Activated T-cell treated with anti-CD3 and anti-CD28 coated beads for 48 hours (primary cell): ENCODE measurements around the gene EPS8L3.
"Not testable (repeated sequence)": the region's sequence is repeated elsewhere in the genome, so short reads cannot be mapped to it uniquely, and the experiment has no call there.

Experiments
- DNase-seq: peaks from one replicate; pipeline ENCODE4 v3.0.0-alpha.2; 2020; ENCODE audit warnings: low read depth

Gene EPS8L3, protein sequence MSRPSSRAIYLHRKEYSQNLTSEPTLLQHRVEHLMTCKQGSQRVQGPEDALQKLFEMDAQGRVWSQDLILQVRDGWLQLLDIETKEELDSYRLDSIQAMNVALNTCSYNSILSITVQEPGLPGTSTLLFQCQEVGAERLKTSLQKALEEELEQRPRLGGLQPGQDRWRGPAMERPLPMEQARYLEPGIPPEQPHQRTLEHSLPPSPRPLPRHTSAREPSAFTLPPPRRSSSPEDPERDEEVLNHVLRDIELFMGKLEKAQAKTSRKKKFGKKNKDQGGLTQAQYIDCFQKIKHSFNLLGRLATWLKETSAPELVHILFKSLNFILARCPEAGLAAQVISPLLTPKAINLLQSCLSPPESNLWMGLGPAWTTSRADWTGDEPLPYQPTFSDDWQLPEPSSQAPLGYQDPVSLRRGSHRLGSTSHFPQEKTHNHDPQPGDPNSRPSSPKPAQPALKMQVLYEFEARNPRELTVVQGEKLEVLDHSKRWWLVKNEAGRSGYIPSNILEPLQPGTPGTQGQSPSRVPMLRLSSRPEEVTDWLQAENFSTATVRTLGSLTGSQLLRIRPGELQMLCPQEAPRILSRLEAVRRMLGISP

GRCh38 chr1:109763646-109764415 is at the start of gene EPS8L3:
EPS8L3 (minus strand) TSS chr1:109763923; CDS start chr1:109761749, 2,174 bp downstream.
- no peak for DNase-seq

DNA sequence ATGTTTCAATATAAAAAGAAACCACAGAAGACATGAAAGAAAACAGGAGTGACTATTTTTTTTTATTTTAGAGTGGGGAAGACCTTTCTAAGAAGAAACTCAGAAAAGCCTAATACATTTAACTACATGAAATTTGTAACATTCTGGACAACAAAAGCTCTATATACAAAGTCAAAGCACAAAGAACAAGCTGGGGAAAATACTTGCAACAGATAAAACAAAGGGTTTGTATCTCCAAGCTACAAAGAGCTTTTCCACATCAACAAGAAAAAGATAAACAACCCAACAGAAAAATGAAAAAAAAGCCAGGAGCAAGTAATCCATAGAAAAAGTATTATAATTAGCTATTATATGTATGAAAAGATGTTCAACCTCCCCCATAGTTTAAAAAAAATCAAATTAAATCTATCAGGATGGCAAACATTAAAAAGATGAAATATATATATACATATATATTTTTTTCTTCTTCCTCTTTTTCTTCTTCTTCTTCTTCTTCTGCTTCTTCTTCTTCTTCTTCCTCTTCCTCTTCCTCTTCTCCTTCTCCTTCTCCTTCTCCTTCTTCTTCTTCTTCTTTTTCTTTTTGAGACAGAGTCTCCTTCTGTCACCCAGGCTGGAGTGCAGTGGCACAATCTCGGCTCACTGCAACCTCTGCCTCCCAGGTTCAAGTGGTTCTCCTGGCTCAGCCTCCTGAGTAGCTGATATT is 49.1 kb upstream of the EPS8L3 start:
- no peak for DNase-seq

DNA sequence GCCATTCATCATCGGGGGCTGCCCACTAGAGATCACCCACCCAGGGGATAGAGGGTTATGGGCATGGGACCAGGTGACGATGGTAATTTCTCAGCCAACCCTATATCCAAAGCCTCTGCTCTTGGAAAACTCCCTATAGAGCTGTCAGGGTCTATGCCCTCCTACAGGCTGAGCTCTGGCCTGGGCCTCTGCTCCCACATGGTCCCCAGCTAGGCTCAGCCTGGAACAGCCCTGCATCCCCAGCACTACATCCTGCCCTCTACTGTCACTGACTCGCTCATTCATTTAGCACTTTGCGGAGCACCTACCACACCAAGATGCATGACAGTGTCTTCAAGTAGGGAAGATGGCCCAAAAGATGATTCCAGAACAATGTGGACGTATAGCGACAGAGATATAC is 45.0 kb upstream of the EPS8L3 start:
- no peak for DNase-seq

DNA sequence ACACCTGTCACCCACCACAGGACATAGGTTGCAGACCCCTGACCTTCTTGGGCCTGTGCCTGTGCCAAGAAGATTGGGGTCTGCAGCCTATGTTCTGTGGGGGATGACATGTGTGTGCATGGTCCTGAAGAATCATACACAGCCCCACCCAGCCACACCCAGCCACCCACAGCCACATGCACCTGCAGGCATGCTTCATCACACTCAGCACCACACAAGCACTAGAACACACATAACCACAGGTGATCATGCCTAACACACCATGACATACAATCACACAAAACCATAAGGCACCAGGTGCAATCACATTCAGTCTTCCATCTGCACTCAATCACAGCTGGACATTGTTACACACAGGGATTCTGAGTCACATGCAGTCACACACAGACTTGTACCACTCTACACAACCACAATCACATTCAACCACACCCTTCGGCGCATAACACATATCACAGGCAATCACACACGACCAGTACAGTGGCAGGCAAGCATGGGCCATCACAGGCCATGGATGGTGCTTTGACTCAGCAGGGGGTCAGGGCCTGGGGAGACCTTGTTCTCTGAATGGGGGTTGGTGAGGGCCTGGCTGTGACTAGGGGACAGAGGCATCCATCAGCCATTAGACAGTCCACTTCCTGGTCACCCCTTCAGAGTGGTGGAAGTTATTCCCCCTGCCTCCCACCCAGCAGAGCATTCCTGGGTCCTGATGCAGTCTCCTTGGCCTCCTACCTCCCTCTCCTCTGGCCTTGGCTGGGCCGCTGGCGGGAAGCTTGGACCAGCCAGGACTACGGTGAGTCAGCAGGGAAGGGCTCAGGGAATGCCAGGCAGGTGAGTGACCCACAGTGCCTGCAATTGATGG is 44.3 kb upstream of the EPS8L3 start:
- no peak for DNase-seq

- DNase-seq, result no peak
Measured at GRCh38 chr1:109807402-109807801, 43.7 kb upstream of the EPS8L3 start.

GRCh38 chr1:109806733-109807400 is 43.1 kb upstream of the EPS8L3 start:
- no peak for DNase-seq

DNA sequence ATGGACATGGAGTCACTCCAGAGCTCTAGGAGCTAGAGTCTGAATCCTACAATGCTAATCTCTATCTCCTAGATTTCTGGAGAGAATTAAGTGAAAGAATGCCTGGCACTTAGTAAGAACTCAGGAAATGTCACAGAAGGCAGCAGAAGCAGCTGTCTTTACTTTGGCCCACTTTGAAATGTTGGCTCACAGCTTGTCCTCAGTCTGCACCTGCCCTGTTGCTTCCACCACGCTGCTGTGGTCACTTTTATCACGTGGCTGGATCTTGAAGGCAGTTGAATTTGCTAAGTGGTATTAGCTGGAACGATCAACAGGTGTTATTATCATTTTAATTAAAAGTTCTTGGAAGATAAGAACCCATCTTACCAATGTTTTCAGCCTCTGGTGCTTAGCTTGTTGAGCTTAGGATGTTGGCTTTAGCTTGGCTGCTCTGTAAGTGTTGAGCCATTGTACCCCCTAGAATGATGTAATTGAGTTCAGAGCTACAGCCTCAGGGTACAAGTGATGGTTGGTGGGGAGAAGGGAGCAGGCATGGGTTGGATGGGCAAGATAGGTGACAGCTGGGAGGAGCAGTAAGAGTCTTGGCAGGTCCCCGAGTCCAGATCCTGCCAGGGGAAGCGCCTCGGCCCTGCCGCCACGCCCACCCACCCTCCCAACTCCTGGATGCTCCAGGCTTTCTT is 41.9 kb upstream of the EPS8L3 start:
- no peak for DNase-seq

DNA sequence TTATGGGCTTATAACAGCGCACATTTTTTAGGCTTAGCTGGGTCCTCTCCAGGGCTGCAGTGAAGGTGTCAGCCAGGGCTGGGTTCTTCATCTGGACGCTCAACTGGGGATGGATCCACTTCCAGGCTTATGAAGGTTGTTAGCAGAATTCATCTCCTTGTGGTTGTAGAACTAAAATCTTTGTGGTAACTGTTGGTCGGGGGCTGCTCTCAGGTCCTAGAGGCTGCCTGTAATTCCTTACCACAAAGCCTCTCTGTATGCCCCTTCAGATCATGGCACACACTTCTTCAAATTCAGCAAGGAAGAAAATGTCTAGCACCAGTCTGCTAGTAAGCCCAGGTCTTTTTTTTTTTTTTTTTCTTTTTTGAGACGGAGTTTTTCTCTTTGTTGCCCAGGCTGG is 40.9 kb upstream of the EPS8L3 start:
- no peak for DNase-seq

- no peak for DNase-seq
Measured at GRCh38 chr1:109803901-109804331, 40.2 kb upstream of the EPS8L3 start.

- no peak for DNase-seq
Measured at GRCh38 chr1:109802901-109803561, 39.3 kb upstream of the EPS8L3 start.

- peak; percentile 46 for DNase-seq
Measured at GRCh38 chr1:109802136-109802900, 38.6 kb upstream of the EPS8L3 start.

- no peak for DNase-seq
Measured at GRCh38 chr1:109801791-109802135, 38.0 kb upstream of the EPS8L3 start.

DNA sequence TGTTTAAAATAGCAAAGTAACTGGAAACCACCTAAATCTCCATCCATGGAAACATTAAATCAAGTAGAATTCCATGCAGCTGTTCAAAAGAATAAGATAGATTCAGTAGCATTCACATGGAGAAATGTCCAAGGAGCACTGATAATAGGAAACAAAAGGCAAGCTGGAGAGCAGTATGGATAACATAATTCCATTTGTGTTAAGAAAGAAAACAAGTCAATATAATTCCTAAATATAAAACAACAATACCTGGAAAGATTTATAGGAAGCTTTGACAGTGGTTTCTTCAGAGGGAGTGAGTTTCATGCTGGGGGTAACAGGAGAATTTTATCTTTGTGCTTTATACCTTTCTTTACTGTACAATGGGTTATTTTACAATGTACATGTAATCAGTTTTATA is 36.6 kb upstream of the EPS8L3 start:
- DNase-seq, result no peak

- no peak for DNase-seq
Measured at GRCh38 chr1:109799445-109799844, 35.7 kb upstream of the EPS8L3 start.

DNA sequence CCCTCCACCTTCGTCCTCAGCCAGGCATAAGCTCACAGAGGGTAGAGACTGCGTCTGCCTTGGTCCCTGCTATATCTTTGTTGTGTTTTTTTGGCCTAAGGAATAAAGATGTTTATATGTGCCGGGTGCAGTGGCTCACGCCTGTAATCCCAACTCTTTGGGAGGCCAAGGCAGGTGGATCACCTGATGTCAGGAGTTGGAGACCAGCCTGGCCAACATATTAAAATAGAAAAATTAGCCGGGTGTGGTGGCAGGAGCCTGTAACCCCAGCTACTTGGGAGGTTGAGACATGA is 33.5 kb upstream of the EPS8L3 start:
- DNase-seq, result not testable (repeated sequence)

- DNase-seq, result no peak
Measured at GRCh38 chr1:109796484-109797302, 33.0 kb upstream of the EPS8L3 start.

GRCh38 chr1:109794319-109795132 is 30.8 kb upstream of the EPS8L3 start:
- no peak for DNase-seq
